K562 (cell line): ENCODE data around the gene CHRM1. TPM values are rescaled to one million over a fixed set of nuclear protein-coding genes. Genes with fewer than 3 reads are reported as not detected.

Experiments
- ATAC-seq: fragments of 200-7000 bp; cut with Tn5 transposase; 3 replicates; pipeline ENCODE4 v1.9.1; 2020; ENCODE audit warnings: moderate library complexity
- BruUV-seq: library from RNA; stranded (reverse); fragments of 400-500 nt; replicated peaks from 2 replicates; lab custom pipeline; 2021; lab: Mats Ljungman, UMichigan
- CTCF ChIA-PET: fragments of 300-600 bp; formaldehyde crosslinking; extraction: SDS; loops from one replicate; lab custom pipeline; 2021; ENCODE audit warnings: low intra/inter-chr PET ratio; lab: Yijun Ruan, JAX
- POLR2A ChIA-PET: fragments of 300-600, 350-650 bp; sonication (Branson Sonifier 250); formaldehyde crosslinking; extraction: SDS; loops from one replicate; lab custom pipeline; 2021; ENCODE audit warnings: antibody characterized with exemption, inconsistent platforms; lab: Yijun Ruan, JAX
- DNase-seq, 4 experiments: peaks; one replicate each; pipeline versions ENCODE4 v3.0.0 to v3.0.0-alpha.2; 2011 to 2018; ENCODE audit warnings: low spot score in 3 of 4, mixed read lengths in 3 of 4; ENCODE audit errors: extremely low read depth in 1 of 4
- FAIRE-seq: peaks from 2 replicates; lab custom pipeline; 2011; peaks lifted over from hg19 to GRCh38; lab: Jason Lieb, UNC
- H2AFZ ChIP-seq: 2 replicates; pipeline ENCODE4 v1.6.0; 2011; ENCODE audit warnings: low read depth, low read length, control low read depth, inconsistent platforms
- H3K27ac ChIP-seq: fragments of 200-600 bp; 3 replicates; pipeline ENCODE4 v1.8.0; 2011; ENCODE audit warnings: low read depth, mild to moderate bottlenecking, control low read depth, inconsistent platforms, low read length, moderate library complexity, mixed read lengths; ENCODE audit errors: extremely low read depth
- H3K27me3 ChIP-seq, 2 experiments: fragments of 300-600 bp in 1 of 2; 2 replicates in 1 of 2; 3 replicates in 1 of 2; pipeline versions ENCODE4 v1.6.0 to v1.8.0; 2011; ENCODE audit warnings: inconsistent platforms in 2 of 2, low read length in 2 of 2, mild to moderate bottlenecking in 1 of 2, mixed read lengths in 1 of 2, moderate library complexity in 1 of 2; ENCODE audit not compliant: control insufficient read depth in 2 of 2, insufficient read depth in 2 of 2
- H3K36me3 ChIP-seq: fragments of 300-600 bp; 3 replicates; pipeline ENCODE4 v1.8.0; 2011; ENCODE audit warnings: mild to moderate bottlenecking, low read length, inconsistent platforms; ENCODE audit not compliant: control insufficient read depth, insufficient read depth
- H3K4me1 ChIP-seq, 2 experiments: fragments of 200-600 bp in 1 of 2; replicated peaks in 1 of 2; 2 replicates in 1 of 2; 3 replicates in 1 of 2; pipeline versions ENCODE4 v1.5.1 to v1.8.0; 2011; ENCODE audit warnings: inconsistent platforms in 2 of 2, low read length in 2 of 2, mild to moderate bottlenecking in 1 of 2, mixed read lengths in 1 of 2, moderate library complexity in 1 of 2; ENCODE audit not compliant: control insufficient read depth in 2 of 2, insufficient read depth in 2 of 2
- H3K4me2 ChIP-seq: 2 replicates; pipeline ENCODE4 v1.6.1; 2011; ENCODE audit warnings: low read length, control low read depth, inconsistent platforms, mixed read lengths; ENCODE audit not compliant: insufficient read depth
- H3K4me3 ChIP-seq: fragments of 200-600 bp; sonication (generic), shearing (Covaris generic); 2 replicates; pipeline ENCODE4 v1.5.1; 2016; ENCODE audit warnings: control low read depth, inconsistent platforms
- H3K79me2 ChIP-seq: fragments of 200-600 bp; 3 replicates; pipeline ENCODE4 v1.8.0; 2011; ENCODE audit warnings: low read length, inconsistent platforms; ENCODE audit not compliant: control insufficient read depth, insufficient read depth
- H3K9ac ChIP-seq, 2 experiments: 2 replicates each; pipeline versions ENCODE4 v1.6.0 to v1.6.1; 2011; ENCODE audit warnings: low read depth in 2 of 2, low read length in 2 of 2, control low read depth in 1 of 2, inconsistent platforms in 1 of 2, mild to moderate bottlenecking in 1 of 2, mixed read lengths in 1 of 2; ENCODE audit not compliant: insufficient read depth in 1 of 2
- H3K9me1 ChIP-seq: one replicate; pipeline ENCODE4 v1.6.0; 2011; ENCODE audit warnings: inconsistent platforms, mild to moderate bottlenecking, low read length, moderate library complexity; ENCODE audit not compliant: control insufficient read depth, insufficient read depth
- H3K9me3 ChIP-seq: replicated peaks from 2 replicates; pipeline ENCODE4 v1.5.1; 2011; ENCODE audit warnings: low read depth, low read length, inconsistent platforms; ENCODE audit not compliant: control insufficient read depth, insufficient read depth
- H4K20me1 ChIP-seq: replicated peaks from 2 replicates; pipeline ENCODE4 v1.6.1; 2011; ENCODE audit warnings: low read length, inconsistent platforms, mixed read lengths; ENCODE audit not compliant: control insufficient read depth, insufficient read depth
- BMI1 ChIP-seq: fragments of 150-350 bp; IDR thresholded peaks from 2 replicates; pipeline ENCODE4 v1.6.1; 2014; ENCODE audit warnings: low read length
- CTCF ChIP-seq, 3 experiments: IDR thresholded peaks in 2 of 3; conservative IDR thresholded peaks in 1 of 3; 2 replicates each; pipeline ENCODE4 v1.5.1; 2011 to 2012; ENCODE audit warnings: low read length in 3 of 3, mild to moderate bottlenecking in 3 of 3, control low read depth in 2 of 3, improper control_type of control experiment in 1 of 3, inconsistent platforms in 1 of 3, low read depth in 1 of 3, mixed read lengths in 1 of 3, moderate library complexity in 1 of 3; ENCODE audit not compliant: insufficient read depth in 2 of 3
- GTF2F1 ChIP-seq: IDR thresholded peaks from 2 replicates; pipeline ENCODE4 v1.6.1; 2011; ENCODE audit warnings: low read depth, low read length, improper control_type of control experiment
- MAZ ChIP-seq, 2 experiments: fragments of 450-650 bp in 1 of 2; sonication (generic) in 1 of 2; formaldehyde crosslinking; IDR thresholded peaks in 1 of 2; conservative IDR thresholded peaks in 1 of 2; 2 replicates each; pipeline versions ENCODE4 v1.4.0 to v1.5.0; 2020; ENCODE audit warnings: mild to moderate bottlenecking in 1 of 2, missing genetic modification reagents in 1 of 2
- MEF2D ChIP-seq: conservative IDR thresholded peaks from 2 replicates; pipeline ENCODE4 v1.6.1; 2016; ENCODE audit warnings: low read depth, missing genetic modification characterization, missing compliant biosample characterization
- MEIS2 ChIP-seq: fragments of 450-650 bp; IDR thresholded peaks from 2 replicates; pipeline ENCODE4 v1.6.1; 2014; ENCODE audit warnings: mild to moderate bottlenecking; ENCODE audit not compliant: partially characterized antibody
- MTA3 ChIP-seq: fragments of 450-650 bp; formaldehyde crosslinking; IDR thresholded peaks from 2 replicates; pipeline ENCODE4 v1.6.1; 2017; ENCODE audit warnings: mild to moderate bottlenecking, borderline replicate concordance
- NFXL1 ChIP-seq: fragments of 450-650 bp; formaldehyde crosslinking; IDR thresholded peaks from 2 replicates; pipeline ENCODE4 v1.4.0; 2021; ENCODE audit warnings: mild to moderate bottlenecking
- RAD21 ChIP-seq, 2 experiments: fragments of 250-450 bp in 1 of 2; fragments of 450-650 bp in 1 of 2; sonication (Bioruptor Pico) in 1 of 2; formaldehyde crosslinking in 1 of 2; IDR thresholded peaks in 1 of 2; conservative IDR thresholded peaks in 1 of 2; 2 replicates each; pipeline versions ENCODE4 v1.4.0 to v1.8.0; 2020 to 2022; ENCODE audit warnings: mild to moderate bottlenecking in 2 of 2, moderate library complexity in 1 of 2
- RCOR1 ChIP-seq, 2 experiments: IDR thresholded peaks; 2 replicates each; pipeline ENCODE4 v1.6.1; 2012; ENCODE audit warnings: low read depth in 2 of 2, low read length in 2 of 2, borderline replicate concordance in 1 of 2, improper control_type of control experiment in 1 of 2
- SIN3A ChIP-seq, 2 experiments: fragments of 150-350 bp in 1 of 2; IDR thresholded peaks; 2 replicates each; pipeline ENCODE4 v1.6.1; 2011 to 2016; ENCODE audit warnings: borderline replicate concordance in 2 of 2, low read depth in 2 of 2, low read length in 2 of 2, mild to moderate bottlenecking in 2 of 2, moderate library complexity in 2 of 2; ENCODE audit not compliant: control insufficient read depth in 1 of 2
- TCF15 ChIP-seq: fragments of 250-450 bp; sonication (Bioruptor Pico); IDR thresholded peaks from 2 replicates; pipeline ENCODE4 v1.8.0; 2022; ENCODE audit warnings: moderate library complexity, mild to moderate bottlenecking, inconsistent platforms
- THAP7 ChIP-seq: fragments of 250-450 bp; sonication (Bioruptor Pico); IDR thresholded peaks from 2 replicates; pipeline ENCODE4 v1.5.0; 2021
- ZBTB1 ChIP-seq: sonication (generic); formaldehyde crosslinking; IDR thresholded peaks from 2 replicates; pipeline ENCODE4 v1.8.1; 2023; ENCODE audit warnings: missing genetic modification reagents, low read depth, mild to moderate bottlenecking, borderline replicate concordance
- ZBTB8A ChIP-seq: fragments of 450-650 bp; IDR thresholded peaks from 2 replicates; pipeline ENCODE4 v1.6.1; 2018; ENCODE audit warnings: mild to moderate bottlenecking, moderate library complexity; ENCODE audit not compliant: partially characterized antibody
- ZNF124 ChIP-seq: sonication (generic); formaldehyde crosslinking; IDR thresholded peaks from 2 replicates; pipeline ENCODE4 v1.8.1; 2022; ENCODE audit warnings: missing genetic modification reagents
- ZNF3 ChIP-seq: fragments of 250-450 bp; sonication (Bioruptor Pico); IDR thresholded peaks from 2 replicates; pipeline ENCODE4 v1.5.0; 2021; ENCODE audit warnings: mild to moderate bottlenecking, moderate library complexity
- WGBS: fragments of 100-300 bp; shearing (Covaris generic); methylation state at CpG from one replicate; pipeline ENCODE4 v1.1.6; 2016; ENCODE audit warnings: low coverage, mixed read lengths; ENCODE audit not compliant: insufficient coverage; ENCODE audit errors: missing lambda C conversion rate; 5-methylcytosine and 5-hydroxymethylcytosine counted together
- in situ Hi-C: fragments of 300-500 bp; cut with MboI; formaldehyde crosslinking; loops from 4 replicates; pipeline ENCODE4 v1.15.0; 2018; ENCODE audit warnings: inconsistent platforms, mixed read lengths
- intact Hi-C: fragments of 100-400 bp; cut with micrococcal nuclease; formaldehyde crosslinking; loops from 2 replicates; pipeline ENCODE4 v1.14.2; 2022
- polyA plus RNA-seq, 8 experiments: library from polyadenylated mRNA; depleted of rRNA in 4 of 8; stranded (reverse) in 5 of 8; unstranded in 3 of 8; fragments of >200 nt; fragmentation: Nextera tagmentation in 2 of 8; fragmentation: Illumina TruSeq in 1 of 8; extraction: Ambion mirVana in 2 of 8; extraction: Trizol in 1 of 8; gene quantifications; 2 replicates each; pipeline versions ENCODE4 v1.2.1 to v1.2.3, GENCODE V29; 2011 to 2014; ENCODE audit warnings: inconsistent platforms in 1 of 8, missing spikeins in 1 of 8
- total RNA-seq, 7 experiments: library from RNA; depleted of rRNA in 6 of 7; stranded (reverse); fragments of >200 nt in 6 of 7; fragmentation: Illumina TruSeq in 2 of 7; extraction: Trizol in 2 of 7; gene quantifications; 2 replicates each; pipeline versions ENCODE4 v1.2.1 to v1.2.3, GENCODE V29; 2011 to 2021; ENCODE audit warnings: low replicate concordance in 1 of 7

The CHRM1 gene
- total and polyA plus RNA-seq, 9 of the 15 experiments (the other 6 are each of a cell fraction or from before 2014, with no cell fraction given): not detected

GRCh38 chr11:62875698-62876478, 45.3 kb downstream of the CHRM1 start:
- Histone ChIP-seq H4K20me1 (peaks cover 14% of the 10 kb centered on the region), H3K27ac (peak overlapping the region; percentile 50; the same call in 1 of the 3 replicates), H2AFZ (no peak overlapping the region), H3K36me3 (peaks cover 87% of the 10 kb centered on the region), H3K27me3 (no peaks in the 10 kb centered on the region), H3K79me2 (peaks cover 77% of the 10 kb centered on the region), H3K4me1 (peaks cover 32 to 36% of the 10 kb centered on the region in 2 experiments), H3K9me1 (no peaks in the 10 kb centered on the region), H3K9ac (no peak overlapping the region), H3K4me2 (no peak overlapping the region), H3K4me3 (no peak overlapping the region), H3K9me3 (no peaks in the 10 kb centered on the region)
- BruUV-seq: no TSS peak
- intact Hi-C loops: no loop called here
- in situ Hi-C loops: no loop called here
- 86% methylated on average over 5 of the region's 7 CpGs for WGBS
- DNase-seq (no peak), ATAC-seq (no peak), FAIRE-seq (no peak)
- CTCF ChIA-PET: interaction anchor here (0.6 to 0.7 kb wide), 2 partner anchors 143 to 498 kb away, joined by 3 read pairs; no protein-coding TSS in a partner anchor
- POLR2A ChIA-PET: interaction anchor here (0.7 to 7.2 kb wide), 9 partner anchors 8 to 211 kb away, joined by 3 to 66 read pairs (median 9); partner anchors contain the start of genes C11orf98 and CSKMT
- TF ChIP-seq CTCF (IDR thresholded peaks at IDR 0.05 in 2 of 3, conservative IDR thresholded peaks at IDR 0.05 in 1 of 3; ENCODE audit: insufficient read depth in 2 of 3, low read depth in 1 of 3, low read length in 3 of 3) (peak in 1 of 3 experiments; percentile 17; a peak in 1 of 6 replicates), THAP7 (CRISPR knock-in tag) (no peak), ZNF3 (no peak), NFXL1 (no peak), MAZ (CRISPR knock-in tag; conservative IDR thresholded peaks at IDR 0.05 in 1 of 2, IDR thresholded peaks at IDR 0.05 in 1 of 2) (no peak), MTA3 (no peak), SIN3A (IDR thresholded peaks at IDR 0.05; ENCODE audit: borderline replicate concordance in 2 of 2, control insufficient read depth in 1 of 2, low read depth in 2 of 2, low read length in 2 of 2) (no peak), ZBTB8A (no peak), BMI1 (no peak), TCF15 (CRISPR knock-in tag) (no peak), ZNF124 (CRISPR knock-in tag) (no peak), MEIS2 (no peak), GTF2F1 (no peak), MEF2D (tag) (no peak), RCOR1 (IDR thresholded peaks at IDR 0.05; ENCODE audit: borderline replicate concordance in 1 of 2, low read depth in 2 of 2, low read length in 2 of 2) (peak in 1 of 2 experiments; percentile 10; a peak in 1 of 4 replicates), ZBTB1 (CRISPR knock-in tag) (no peak), RAD21 (CRISPR knock-in tag; conservative IDR thresholded peaks at IDR 0.05 in 1 of 2, IDR thresholded peaks at IDR 0.05 in 1 of 2) (no peak)
